A673 (cell line): ENCODE data around the gene SMIM24. TPM values are rescaled to one million over a fixed set of nuclear protein-coding genes. Genes with fewer than 3 reads are reported as not detected.
"Not testable (repeated sequence)": the region's sequence is repeated elsewhere in the genome, so short reads cannot be mapped to it uniquely, and the experiment has no call there.

Experiments
- BruUV-seq: library from RNA; stranded (reverse); fragments of 400-500 nt; replicated peaks from 2 replicates; lab custom pipeline; 2021; lab: Mats Ljungman, UMichigan
- CTCF ChIA-PET: fragments of 300-600 bp; sonication (Branson Sonifier 250); formaldehyde crosslinking; loops from one replicate; lab custom pipeline; 2022; ENCODE audit warnings: antibody characterized with exemption; lab: Charles Lee
- POLR2A ChIA-PET: fragments of 300-600 bp; sonication (Branson Sonifier 250); formaldehyde crosslinking; loops from one replicate; lab custom pipeline; 2022; ENCODE audit warnings: antibody characterized with exemption; ENCODE audit not compliant: low non-redundant PET; lab: Charles Lee
- DNase-seq: peaks from one replicate; pipeline ENCODE4 v3.0.0-alpha.2; 2015; ENCODE audit warnings: low spot score
- H3K27ac ChIP-seq: fragments of 200-600 bp; sonication (generic); 2 replicates; pipeline ENCODE4 v1.5.1; 2016; ENCODE audit warnings: mixed run types, low read depth, mild to moderate bottlenecking, mixed read lengths, antibody characterized with exemption, low read length; ENCODE audit not compliant: poor library complexity, severe bottlenecking
- H3K27me3 ChIP-seq: fragments of 200-600 bp; sonication (generic); replicated peaks from 2 replicates; pipeline ENCODE4 v1.6.1; 2017; ENCODE audit warnings: mixed run types, low read depth, mild to moderate bottlenecking, mixed read lengths, antibody characterized with exemption, low read length; ENCODE audit not compliant: insufficient read depth, poor library complexity
- H3K36me3 ChIP-seq: fragments of 200-600 bp; sonication (generic); 2 replicates; pipeline ENCODE4 v1.6.1; 2016; ENCODE audit warnings: mixed run types, mild to moderate bottlenecking, mixed read lengths, antibody characterized with exemption, low read length; ENCODE audit not compliant: insufficient read depth, poor library complexity, severe bottlenecking
- H3K4me1 ChIP-seq: fragments of 200-600 bp; sonication (generic); 2 replicates; pipeline ENCODE4 v1.6.1; 2017; ENCODE audit warnings: mixed run types, mild to moderate bottlenecking, mixed read lengths, antibody characterized with exemption, low read length; ENCODE audit not compliant: insufficient read depth, poor library complexity, severe bottlenecking
- H3K4me3 ChIP-seq: fragments of 200-600 bp; sonication (generic); 2 replicates; pipeline ENCODE4 v1.5.1; 2016; ENCODE audit warnings: low read depth, mixed run types, mild to moderate bottlenecking, mixed read lengths, low read length; ENCODE audit not compliant: poor library complexity, severe bottlenecking
- H3K9me3 ChIP-seq: fragments of 200-600 bp; sonication (generic); 2 replicates; pipeline ENCODE4 v1.6.1; 2016; ENCODE audit warnings: mixed run types, low read depth, mild to moderate bottlenecking, mixed read lengths, antibody characterized with exemption, low read length; ENCODE audit not compliant: poor library complexity, severe bottlenecking
- CTCF ChIP-seq: fragments of 300-800, 200-600 bp; sonication (generic); conservative IDR thresholded peaks from 2 replicates; pipeline ENCODE4 v1.5.1; 2017; ENCODE audit warnings: low read depth, mild to moderate bottlenecking, antibody characterized with exemption, low read length, moderate library complexity, mixed read lengths
- EZH2 ChIP-seq: fragments of 200-600 bp; sonication (generic); IDR thresholded peaks from 2 replicates; pipeline ENCODE4 v1.6.1; 2017; ENCODE audit warnings: borderline replicate concordance, low read depth, mild to moderate bottlenecking, mixed read lengths, antibody characterized with exemption, low read length; ENCODE audit not compliant: poor library complexity, severe bottlenecking
- intact Hi-C: fragments of 100-400 bp; cut with micrococcal nuclease; formaldehyde crosslinking; loops from one replicate; pipeline ENCODE4 v1.10.0; 2022; ENCODE audit not compliant: unreplicated experiment
- total RNA-seq: library from RNA; stranded (reverse); gene quantifications from 2 replicates; pipeline ENCODE4 v1.2.3, GENCODE V29; 2021

SMIM24 gene
- total RNA-seq, 1 experiment from 2014 or later = not detected

- peaks cover 47% of the 10 kb centered on the region for H3K36me3 ChIP-seq
- H3K4me3 ChIP-seq = no peak overlapping the region
- no TSS peak for BruUV-seq
- ChIA-PET POLR2A (no interaction called here), CTCF (no interaction called here)
- no peaks in the 10 kb centered on the region for H3K27me3 ChIP-seq
- intact Hi-C loops = no loop called here
- no peaks in the 10 kb centered on the region for H3K9me3 ChIP-seq
- TF ChIP-seq CTCF (no peak), EZH2 (no peak)
- H3K4me1 ChIP-seq = peaks cover 13% of the 10 kb centered on the region
- DNase-seq = no peak
- H3K27ac ChIP-seq = peak overlapping the region; percentile 94
Measured at GRCh38 chr19:3433805-3434540, 46.4 kb downstream of the SMIM24 start.

DNA sequence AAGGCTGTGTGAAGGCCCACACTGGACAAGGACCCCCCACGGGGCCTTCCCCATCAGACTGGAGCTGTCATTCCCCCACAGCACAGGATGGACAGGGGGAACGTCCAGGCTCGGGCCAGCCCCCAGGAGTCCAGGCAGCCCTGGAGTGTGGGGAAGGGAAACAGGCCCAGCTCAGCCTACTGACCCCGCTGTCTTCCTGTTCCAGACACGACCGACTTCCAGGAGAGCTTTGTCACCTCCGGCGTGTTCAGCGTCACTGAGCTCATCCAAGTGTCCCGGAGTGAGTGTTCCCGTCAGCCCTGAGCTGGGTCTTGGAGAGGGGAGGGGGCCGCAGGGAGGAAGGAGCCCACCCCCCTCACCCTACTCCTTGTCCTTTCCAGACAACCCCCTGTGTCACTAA lies 47.0 kb downstream of the SMIM24 start:
- no peaks in the 10 kb centered on the region for H3K9me3 ChIP-seq
- no peak for TF ChIP-seq EZH2
- TF ChIP-seq CTCF = no peak
- intact Hi-C loops = no loop called here
- CTCF ChIA-PET = no interaction called here
- peaks cover 20% of the 10 kb centered on the region for H3K4me1 ChIP-seq
- H3K4me3 ChIP-seq = no peak overlapping the region
- BruUV-seq = no TSS peak
- H3K27me3 ChIP-seq = no peaks in the 10 kb centered on the region
- no peak for DNase-seq
- POLR2A ChIA-PET = no interaction called here
- H3K36me3 ChIP-seq = peaks cover 43% of the 10 kb centered on the region
- H3K27ac ChIP-seq = no peak overlapping the region

GRCh38 chr19:3431760-3432397 lies 48.4 kb downstream of the SMIM24 start:
- ChIA-PET POLR2A (interaction anchor here (0.6 kb wide), 1 partner anchor 1410 kb away, joined by 5 read pairs; no protein-coding TSS in a partner anchor), CTCF (interaction anchor here (0.7 kb wide), 1 partner anchor 17 kb away, joined by 7 read pairs; no protein-coding TSS in a partner anchor)
- no peaks in the 10 kb centered on the region for H3K9me3 ChIP-seq
- H3K36me3 ChIP-seq = peaks cover 38% of the 10 kb centered on the region
- TF ChIP-seq EZH2 = no peak
- TF ChIP-seq CTCF = no peak
- H3K27me3 ChIP-seq = no peaks in the 10 kb centered on the region
- no peak overlapping the region for H3K4me3 ChIP-seq
- no peak for DNase-seq
- intact Hi-C loops = no loop called here
- no TSS peak for BruUV-seq
- no peak overlapping the region for H3K27ac ChIP-seq
- H3K4me1 ChIP-seq = peaks cover 26% of the 10 kb centered on the region

DNA sequence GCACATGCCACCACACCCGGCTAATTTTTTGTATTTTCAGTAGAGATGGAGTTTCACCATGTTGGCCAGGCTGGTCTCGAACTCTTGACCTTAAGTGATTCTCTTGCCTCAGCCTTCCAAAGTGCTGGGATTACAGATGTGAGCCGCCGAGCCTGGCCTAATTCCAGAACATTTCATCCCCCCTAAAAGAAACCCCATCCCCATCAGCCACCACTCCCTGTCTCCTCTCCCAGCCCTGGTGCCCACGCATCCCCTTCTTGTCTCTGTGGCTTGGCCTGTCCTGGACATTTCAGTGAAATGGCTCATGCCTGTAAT lies 50.0 kb downstream of the SMIM24 start:
- intact Hi-C loops, H3K27ac ChIP-seq, BruUV-seq, H3K27me3 ChIP-seq, DNase-seq, POLR2A ChIA-PET, H3K9me3 ChIP-seq, H3K4me3 ChIP-seq: not testable (repeated sequence)
- CTCF ChIA-PET = interaction anchor here (0.6 to 1.4 kb wide), 3 partner anchors 11 to 105 kb away, joined by 3 to 4 read pairs (median 3); no protein-coding TSS in a partner anchor
- Histone ChIP-seq H3K36me3 (peaks cover 36% of the 10 kb centered on the region), H3K4me1 (peaks cover 23% of the 10 kb centered on the region)
